ENCODE measurements around the gene VANGL2. TPM values are rescaled to one million over a fixed set of nuclear protein-coding genes. Genes with fewer than 3 reads are reported as not detected.

VANGL2 gene
- polyA plus RNA-seq, 3 donors: 0.01 TPM; not detected in 2

DNA sequence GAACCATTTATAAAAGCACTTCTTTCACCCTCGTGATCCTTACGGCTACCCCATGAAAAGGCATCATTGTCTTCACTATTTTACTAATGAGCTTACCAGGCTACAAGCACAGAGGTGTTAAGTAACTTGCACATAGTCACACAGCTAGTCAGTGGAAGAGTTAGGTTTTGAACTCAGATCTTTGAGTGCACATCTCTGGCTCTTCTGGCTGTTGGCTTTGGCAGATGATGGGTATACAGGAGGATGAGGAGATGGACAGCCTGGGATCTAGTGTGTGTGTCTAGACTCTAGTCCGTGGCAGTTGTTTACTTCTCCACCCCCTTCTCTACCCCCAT, 11.6 kb downstream of the VANGL2 start:
- no peak overlapping the region for H3K27ac ChIP-seq (ENCODE audit: low read depth in 1 of 2, low read length in 2 of 2)
- no peak for DNase-seq
- no CpG with 5 or more reads among the region's 3 CpGs for WGBS (ENCODE audit: insufficient coverage)
- H4K20me1 ChIP-seq (ENCODE audit: insufficient read depth, low read length): no peaks in the 10 kb centered on the region
- no peak overlapping the region for H3K4me3 Mint-ChIP-seq
- TF ChIP-seq, protein P1, sequence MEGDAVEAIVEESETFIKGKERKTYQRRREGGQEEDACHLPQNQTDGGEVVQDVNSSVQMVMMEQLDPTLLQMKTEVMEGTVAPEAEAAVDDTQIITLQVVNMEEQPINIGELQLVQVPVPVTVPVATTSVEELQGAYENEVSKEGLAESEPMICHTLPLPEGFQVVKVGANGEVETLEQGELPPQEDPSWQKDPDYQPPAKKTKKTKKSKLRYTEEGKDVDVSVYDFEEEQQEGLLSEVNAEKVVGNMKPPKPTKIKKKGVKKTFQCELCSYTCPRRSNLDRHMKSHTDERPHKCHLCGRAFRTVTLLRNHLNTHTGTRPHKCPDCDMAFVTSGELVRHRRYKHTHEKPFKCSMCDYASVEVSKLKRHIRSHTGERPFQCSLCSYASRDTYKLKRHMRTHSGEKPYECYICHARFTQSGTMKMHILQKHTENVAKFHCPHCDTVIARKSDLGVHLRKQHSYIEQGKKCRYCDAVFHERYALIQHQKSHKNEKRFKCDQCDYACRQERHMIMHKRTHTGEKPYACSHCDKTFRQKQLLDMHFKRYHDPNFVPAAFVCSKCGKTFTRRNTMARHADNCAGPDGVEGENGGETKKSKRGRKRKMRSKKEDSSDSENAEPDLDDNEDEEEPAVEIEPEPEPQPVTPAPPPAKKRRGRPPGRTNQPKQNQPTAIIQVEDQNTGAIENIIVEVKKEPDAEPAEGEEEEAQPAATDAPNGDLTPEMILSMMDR (IDR thresholded peaks at IDR 0.05): no peak
- H3K36me3 Mint-ChIP-seq: no peaks in the 10 kb centered on the region
- H2AFZ ChIP-seq (ENCODE audit: insufficient read depth, low read depth, low read length, poor library complexity, severe bottlenecking): no peak overlapping the region
- H3K36me3 ChIP-seq (replicated peaks in 1 of 2; ENCODE audit: control insufficient read depth in 1 of 2, insufficient read depth in 2 of 2, low read length in 2 of 2): no peaks in the 10 kb centered on the region
- H3K9ac ChIP-seq (ENCODE audit: insufficient read depth, low read length, poor library complexity, severe bottlenecking): no peak overlapping the region
- peaks cover 0 to 1% (median 0%) of the 10 kb centered on the region in 3 donors for H3K27me3 Mint-ChIP-seq (ENCODE audit: low read depth in 3 of 3)
- no peak overlapping the region for H3K4me2 ChIP-seq (replicated peaks; ENCODE audit: extremely low read depth, low read length, poor library complexity, severe bottlenecking)
- H3K27me3 ChIP-seq (ENCODE audit: control insufficient read depth in 2 of 2, insufficient read depth in 2 of 2, low read length in 2 of 2): no peaks in the 10 kb centered on the region
- no peaks in the 10 kb centered on the region for H3K9me3 ChIP-seq (replicated peaks in 1 of 2; ENCODE audit: control insufficient read depth in 1 of 2, insufficient read depth in 1 of 2, low read length in 2 of 2)
- no peak overlapping the region for H3K27ac Mint-ChIP-seq
- intact Hi-C loops (cut with micrococcal nuclease): no loop called here
- H3K9me3 Mint-ChIP-seq: no peaks in the 10 kb centered on the region
- no peaks in the 10 kb centered on the region for H3K4me1 ChIP-seq (ENCODE audit: control insufficient read depth in 1 of 2, insufficient read depth in 2 of 2, low read length in 2 of 2)
- H3K79me2 ChIP-seq (ENCODE audit: insufficient read depth, low read length): no peaks in the 10 kb centered on the region
- no peaks in the 10 kb centered on the region for H3K4me1 Mint-ChIP-seq
- no peak overlapping the region for H3K4me3 ChIP-seq (replicated peaks in 1 of 3; ENCODE audit: low read depth in 2 of 3, low read length in 3 of 3)

DNA sequence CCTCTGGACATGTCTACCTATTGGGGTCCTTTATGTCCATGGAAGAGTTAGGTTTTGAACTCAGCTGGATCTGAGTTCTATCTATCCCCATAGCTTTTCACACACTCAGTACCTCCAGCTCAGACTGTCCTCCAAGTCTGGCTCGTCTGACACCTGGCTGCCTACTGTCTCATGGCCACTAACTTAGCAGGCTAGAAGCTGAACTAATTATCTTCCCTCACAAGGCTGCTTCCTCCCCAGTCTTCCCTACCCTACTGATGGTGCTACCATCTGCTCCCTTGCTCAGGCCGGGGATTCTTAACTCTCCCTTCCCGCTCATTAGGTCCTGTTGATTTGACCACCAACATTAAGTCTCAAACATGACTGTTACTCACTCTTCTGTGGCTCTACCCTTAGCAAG, 13.4 kb downstream of the VANGL2 start:
- Histone ChIP-seq H3K9me3 (replicated peaks in 1 of 2; ENCODE audit: control insufficient read depth in 1 of 2, insufficient read depth in 1 of 2, low read length in 2 of 2) (no peaks in the 10 kb centered on the region), H4K20me1 (ENCODE audit: insufficient read depth, low read length) (no peaks in the 10 kb centered on the region), H3K4me3 (replicated peaks in 1 of 3; ENCODE audit: low read depth in 2 of 3, low read length in 3 of 3) (no peak overlapping the region), H3K79me2 (ENCODE audit: insufficient read depth, low read length) (no peaks in the 10 kb centered on the region), H3K9ac (ENCODE audit: insufficient read depth, low read length, poor library complexity, severe bottlenecking) (no peak overlapping the region), H3K27me3 (ENCODE audit: control insufficient read depth in 2 of 2, insufficient read depth in 2 of 2, low read length in 2 of 2) (no peaks in the 10 kb centered on the region), H2AFZ (ENCODE audit: insufficient read depth, low read depth, low read length, poor library complexity, severe bottlenecking) (no peak overlapping the region), H3K27ac (ENCODE audit: low read depth in 1 of 2, low read length in 2 of 2) (no peak overlapping the region), H3K36me3 (replicated peaks in 1 of 2; ENCODE audit: control insufficient read depth in 1 of 2, insufficient read depth in 2 of 2, low read length in 2 of 2) (no peaks in the 10 kb centered on the region), H3K4me2 (replicated peaks; ENCODE audit: extremely low read depth, low read length, poor library complexity, severe bottlenecking) (no peak overlapping the region), H3K4me1 (ENCODE audit: control insufficient read depth in 1 of 2, insufficient read depth in 2 of 2, low read length in 2 of 2) (no peaks in the 10 kb centered on the region)
- intact Hi-C loops (cut with micrococcal nuclease): no loop called here
- Mint-ChIP-seq H3K36me3 (no peaks in the 10 kb centered on the region), H3K27me3 (ENCODE audit: low read depth in 3 of 3) (peaks cover 0 to 1% (median 0%) of the 10 kb centered on the region in 3 donors), H3K4me3 (no peak overlapping the region), H3K4me1 (no peaks in the 10 kb centered on the region), H3K27ac (no peak overlapping the region), H3K9me3 (no peaks in the 10 kb centered on the region)
- WGBS (ENCODE audit: insufficient coverage): 95% methylated on average over 3 of the region's 3 CpGs
- TF ChIP-seq, protein P1 (IDR thresholded peaks at IDR 0.05): no peak
- no peak for DNase-seq
